Gastrocnemius medialis (tissue), 4 donors: ENCODE measurements around the gene ZDHHC6. TPM values are rescaled to one million over a fixed set of nuclear protein-coding genes. Genes with fewer than 3 reads are reported as not detected.
A peak's percentile ranks its signal among the peaks of the same experiment; 100 is the strongest.
"Not testable (repeated sequence)": the region's sequence is repeated elsewhere in the genome, so short reads cannot be mapped to it uniquely, and the experiment has no call there.

Experiments
- ATAC-seq, 2 donors: fragments of 150-250 bp; one replicate each; pipeline ENCODE4 v1.9.1; 2016
- DNase-seq, 2 donors: peaks; one replicate each; pipeline ENCODE4 v3.0.0-alpha.2; 2019
- H3K27ac ChIP-seq, 4 donors: fragments of 200-600 bp; sonication (generic); 1 replicate in 1 of 4; 2 replicates in 3 of 4; pipeline ENCODE4 v1.5.1; 2016 to 2018; ENCODE audit warnings: mild to moderate bottlenecking in 2 of 4, moderate library complexity in 1 of 4
- H3K27me3 ChIP-seq, 3 donors: fragments of 200-600 bp; sonication (generic) in 2 of 3; 1 replicate in 1 of 3; 2 replicates in 2 of 3; pipeline versions ENCODE4 v1.5.1 to v1.6.0; 2016 to 2019; ENCODE audit warnings: mild to moderate bottlenecking in 1 of 3, moderate library complexity in 1 of 3
- H3K36me3 ChIP-seq, 2 donors: fragments of 200-600 bp; sonication (generic) in 1 of 2; one replicate each; pipeline ENCODE4 v1.5.1; 2017 to 2018
- H3K4me1 ChIP-seq, 2 donors: fragments of 200-600 bp; sonication (generic) in 1 of 2; one replicate each; pipeline ENCODE4 v1.5.1; 2016 to 2017; ENCODE audit warnings: mild to moderate bottlenecking in 2 of 2
- H3K4me3 ChIP-seq, 4 donors: fragments of 200-600 bp; sonication (generic) in 3 of 4; 1 replicate in 1 of 4; 2 replicates in 3 of 4; pipeline ENCODE4 v1.5.1; 2016 to 2019; ENCODE audit warnings: mild to moderate bottlenecking in 2 of 4
- H3K9me3 ChIP-seq, 3 donors: fragments of 200-600 bp; sonication (generic) in 2 of 3; 1 replicate in 1 of 3; 2 replicates in 2 of 3; pipeline ENCODE4 v1.5.1; 2016 to 2019
- CTCF ChIP-seq, 5 experiments: fragments of 450-650 bp in 3 of 5; fragments of 200-600 bp in 2 of 5; sonication (generic) in 2 of 5; IDR thresholded peaks in 4 of 5; conservative IDR thresholded peaks in 1 of 5; 1 replicate in 4 of 5; 2 replicates in 1 of 5; pipeline ENCODE4 v1.5.1; 2016 to 2019; ENCODE audit warnings: antibody characterized with exemption in 5 of 5, mild to moderate bottlenecking in 3 of 5, moderate library complexity in 3 of 5
- POLR2A ChIP-seq, 2 donors: fragments of 450-650 bp; IDR thresholded peaks; one replicate each; pipeline ENCODE4 v1.6.1; 2017; ENCODE audit warnings: antibody characterized with exemption in 2 of 2, mild to moderate bottlenecking in 2 of 2, moderate library complexity in 2 of 2
- in situ Hi-C, 4 donors: fragments of 200-750 bp; cut with MboI; loops; one replicate each; pipeline versions ENCODE4 v1.15.0 to v1.8.0; 2017; ENCODE audit warnings: low sequenced_read_pairs in 4 of 4
- intact Hi-C: fragments of 100-400 bp; cut with DNase I; formaldehyde crosslinking; loops from one replicate; pipeline ENCODE4 v1.15.1; 2023; ENCODE audit warnings: low total_unique reads
- total RNA-seq, 4 donors: library from RNA; depleted of rRNA; stranded (reverse); fragments of >200 nt; gene quantifications; one replicate each; pipeline versions ENCODE4 v1.1.0 to v1.2.3, GENCODE V29; 2016

ZDHHC6 gene
- total RNA-seq, 4 donors from 2014 or later, result 7.4 to 11.7 (median 9.7) TPM

GRCh38 chr10:112471878-112472487 lies 25.3 kb upstream of the ZDHHC6 start:
- peak; percentile 30 to 70 (median 51) for TF ChIP-seq CTCF (IDR thresholded peaks at IDR 0.05 in 4 of 5, conservative IDR thresholded peaks at IDR 0.05 in 1 of 5)
- TF ChIP-seq POLR2A (IDR thresholded peaks at IDR 0.05), result no peak
- DNase-seq (no peak), ATAC-seq (peak in 1 of 2 donors; percentile 56)
- Histone ChIP-seq H3K9me3 (no peaks in the 10 kb centered on the region), H3K27ac (no peak overlapping the region), H3K36me3 (peaks cover 0 to 7% of the 10 kb centered on the region in 2 donors), H3K4me3 (no peak overlapping the region), H3K4me1 (no peaks in the 10 kb centered on the region), H3K27me3 (no peaks in the 10 kb centered on the region)
- intact Hi-C loops (loop anchor here (1.0 kb wide), 1 partner anchor 26 kb away; the partner anchor contains the start of gene ZDHHC6), in situ Hi-C loops (loop anchor here in 1 of 4 donors (25.0 kb wide), 1 partner anchor 285 kb away; the partner anchor contains the start of gene GPAM)

GRCh38 chr10:112467541-112468075 lies 20.9 kb upstream of the ZDHHC6 start:
- Histone ChIP-seq H3K9me3 (no peaks in the 10 kb centered on the region), H3K36me3 (peaks cover 0 to 25% of the 10 kb centered on the region in 2 donors), H3K27me3 (no peaks in the 10 kb centered on the region), H3K4me1 (no peaks in the 10 kb centered on the region), H3K4me3 (no peak overlapping the region), H3K27ac (no peak overlapping the region)
- no peak for TF ChIP-seq CTCF (IDR thresholded peaks at IDR 0.05 in 4 of 5, conservative IDR thresholded peaks at IDR 0.05 in 1 of 5)
- no peak for TF ChIP-seq POLR2A (IDR thresholded peaks at IDR 0.05)
- ATAC-seq (no peak), DNase-seq (no peak)
- in situ Hi-C loops (loop anchor here in 1 of 4 donors (25.0 kb wide), 1 partner anchor 280 kb away; the partner anchor contains the start of gene GPAM), intact Hi-C loops (no loop called here)

GRCh38 chr10:112466802-112467201 lies 20.1 kb upstream of the ZDHHC6 start:
- Histone ChIP-seq H3K4me3 (no peak overlapping the region), H3K27me3 (no peaks in the 10 kb centered on the region), H3K9me3 (no peaks in the 10 kb centered on the region), H3K27ac (no peak overlapping the region), H3K36me3 (peaks cover 0 to 25% of the 10 kb centered on the region in 2 donors), H3K4me1 (no peaks in the 10 kb centered on the region)
- in situ Hi-C loops, result loop anchor here in 1 of 4 donors (25.0 kb wide), 1 partner anchor 280 kb away; the partner anchor contains the start of gene GPAM
- TF ChIP-seq POLR2A (IDR thresholded peaks at IDR 0.05), result no peak
- no peak for TF ChIP-seq CTCF (IDR thresholded peaks at IDR 0.05 in 4 of 5, conservative IDR thresholded peaks at IDR 0.05 in 1 of 5)
- intact Hi-C loops, result no loop called here
- no peak for DNase-seq
- ATAC-seq, result no peak

GRCh38 chr10:112465299-112465883 lies 18.7 kb upstream of the ZDHHC6 start:
- intact Hi-C loops, result no loop called here
- peaks cover 0 to 25% of the 10 kb centered on the region in 2 donors for H3K36me3 ChIP-seq
- H3K4me1 ChIP-seq, result no peaks in the 10 kb centered on the region
- no peaks in the 10 kb centered on the region for H3K9me3 ChIP-seq
- H3K27ac ChIP-seq, result no peak overlapping the region
- H3K27me3 ChIP-seq, result no peaks in the 10 kb centered on the region
- ATAC-seq (no peak), DNase-seq (no peak)
- no peak for TF ChIP-seq POLR2A (IDR thresholded peaks at IDR 0.05)
- in situ Hi-C loops, result loop anchor here in 1 of 4 donors (25.0 kb wide), 1 partner anchor 278 kb away; the partner anchor contains the start of gene GPAM
- no peak overlapping the region for H3K4me3 ChIP-seq

- H3K9me3 ChIP-seq, H3K4me1 ChIP-seq, H3K27ac ChIP-seq, H3K27me3 ChIP-seq, intact Hi-C loops, DNase-seq, H3K4me3 ChIP-seq, ATAC-seq: not testable (repeated sequence)
- in situ Hi-C loops, result loop anchor here in 1 of 4 donors (25.0 kb wide), 1 partner anchor 277 kb away; the partner anchor contains the start of gene GPAM
- peaks cover 0 to 25% of the 10 kb centered on the region in 2 donors for H3K36me3 ChIP-seq
Measured at GRCh38 chr10:112464074-112464473, 17.4 kb upstream of the ZDHHC6 start.
